Keratinocyte (primary cell): ENCODE data around the gene DOCK1. TPM values are rescaled to one million over a fixed set of nuclear protein-coding genes. Genes with fewer than 3 reads are reported as not detected.

Experiments
- DNase-seq: peaks from one replicate; pipeline ENCODE4 v3.0.0-alpha.2; 2011; ENCODE audit warnings: low read depth, missing footprints, low spot score
- FAIRE-seq: peaks from 2 replicates; lab custom pipeline; 2011; peaks lifted over from hg19 to GRCh38; lab: Jason Lieb, UNC
- H2AFZ ChIP-seq: 2 replicates; pipeline ENCODE4 v1.6.0; 2012; ENCODE audit warnings: low read length, control low read depth, inconsistent platforms; ENCODE audit not compliant: control insufficient read depth
- H3K27ac ChIP-seq: 2 replicates; pipeline ENCODE4 v1.5.1; 2011; ENCODE audit warnings: low read length; ENCODE audit not compliant: control insufficient read depth, insufficient read depth
- H3K27me3 ChIP-seq: 3 replicates; pipeline ENCODE4 v1.6.0; 2011; ENCODE audit warnings: low read length; ENCODE audit not compliant: control insufficient read depth, insufficient read depth; ENCODE audit errors: extremely low read depth
- H3K36me3 ChIP-seq, 2 experiments: 2 replicates in 1 of 2; 3 replicates in 1 of 2; pipeline ENCODE4 v1.5.1; 2011; ENCODE audit warnings: low read length in 2 of 2, mild to moderate bottlenecking in 1 of 2; ENCODE audit not compliant: control insufficient read depth in 2 of 2, insufficient read depth in 2 of 2; ENCODE audit errors: extremely low read depth in 1 of 2
- H3K4me1 ChIP-seq: 3 replicates; pipeline ENCODE4 v1.5.1; 2011; ENCODE audit warnings: low read length; ENCODE audit not compliant: control insufficient read depth, insufficient read depth; ENCODE audit errors: extremely low read depth
- H3K4me2 ChIP-seq: 3 replicates; pipeline ENCODE4 v1.6.0; 2011; ENCODE audit warnings: low read depth, low read length; ENCODE audit not compliant: control insufficient read depth, insufficient read depth; ENCODE audit errors: extremely low read depth
- H3K4me3 ChIP-seq, 3 experiments: fragments of 200-600 bp in 1 of 3; sonication (generic) in 1 of 3; 2 replicates in 2 of 3; 3 replicates in 1 of 3; pipeline ENCODE4 v1.5.1; 2011 to 2016; ENCODE audit warnings: low read length in 3 of 3, mild to moderate bottlenecking in 3 of 3, control low read depth in 2 of 3, inconsistent platforms in 1 of 3, low read depth in 1 of 3, mixed read lengths in 1 of 3, mixed run types in 1 of 3, moderate library complexity in 1 of 3; ENCODE audit not compliant: control insufficient read depth in 2 of 3, insufficient read depth in 2 of 3; ENCODE audit errors: extremely low read depth in 1 of 3
- H3K79me2 ChIP-seq: 2 replicates; pipeline ENCODE4 v1.6.0; 2012; ENCODE audit warnings: low read length; ENCODE audit not compliant: control insufficient read depth, insufficient read depth
- H3K9ac ChIP-seq: 3 replicates; pipeline ENCODE4 v1.6.0; 2011; ENCODE audit warnings: low read length; ENCODE audit not compliant: control insufficient read depth, insufficient read depth; ENCODE audit errors: extremely low read depth
- H3K9me1 ChIP-seq: 3 replicates; pipeline ENCODE4 v1.6.0; 2011; ENCODE audit warnings: low read length; ENCODE audit not compliant: control insufficient read depth, insufficient read depth; ENCODE audit errors: extremely low read depth
- H3K9me3 ChIP-seq: 2 replicates; pipeline ENCODE4 v1.5.1; 2012; ENCODE audit warnings: low read depth, low read length; ENCODE audit not compliant: control insufficient read depth
- H4K20me1 ChIP-seq: 3 replicates; pipeline ENCODE4 v1.6.0; 2011; ENCODE audit warnings: low read length; ENCODE audit not compliant: control insufficient read depth, insufficient read depth; ENCODE audit errors: extremely low read depth
- EZH2 ChIP-seq: IDR thresholded peaks from one replicate; pipeline ENCODE4 v1.6.1; 2012; ENCODE audit warnings: inconsistent platforms, mild to moderate bottlenecking, low read length, moderate library complexity
- dilution Hi-C: fragments of 300-500 bp; cut with MboI; formaldehyde crosslinking; loops from one replicate; pipeline ENCODE4 v1.7.0; 2020; ENCODE audit warnings: low sequenced_read_pairs; ENCODE audit not compliant: extremely low pct_ligation_motif_present
- polyA plus RNA-seq, 5 experiments: library from polyadenylated mRNA; depleted of rRNA in 3 of 5; stranded (reverse) in 3 of 5; stranded (forward) in 1 of 5; unstranded in 1 of 5; fragments of >200 nt; gene quantifications; 1 replicate in 1 of 5; 2 replicates in 3 of 5; 3 replicates in 1 of 5; pipeline versions ENCODE4 v1.2.1 to v1.2.3, GENCODE V29; 2011 to 2012; ENCODE audit warnings: missing spikeins in 2 of 5, low read depth in 1 of 5, low replicate concordance in 1 of 5
- TF ChIP-seq, protein P1 (sequence below), 3 experiments: IDR thresholded peaks in 1 of 3; conservative IDR thresholded peaks in 1 of 3; optimal IDR thresholded peaks in 1 of 3; 2 replicates in 2 of 3; 3 replicates in 1 of 3; pipeline versions ENCODE3 to v1.5.1; 2011; ENCODE audit warnings: low read length in 3 of 3, mild to moderate bottlenecking in 3 of 3, moderate library complexity in 2 of 3, control low read depth in 1 of 3, inconsistent platforms in 1 of 3; ENCODE audit not compliant: insufficient read depth in 2 of 3; ENCODE audit errors: extremely low read depth in 1 of 3

DOCK1 gene
- polyA plus RNA-seq, 1 donor (not counting 4 experiments of a cell fraction or from before 2014, with no cell fraction given), result 15.7 TPM

DNA sequence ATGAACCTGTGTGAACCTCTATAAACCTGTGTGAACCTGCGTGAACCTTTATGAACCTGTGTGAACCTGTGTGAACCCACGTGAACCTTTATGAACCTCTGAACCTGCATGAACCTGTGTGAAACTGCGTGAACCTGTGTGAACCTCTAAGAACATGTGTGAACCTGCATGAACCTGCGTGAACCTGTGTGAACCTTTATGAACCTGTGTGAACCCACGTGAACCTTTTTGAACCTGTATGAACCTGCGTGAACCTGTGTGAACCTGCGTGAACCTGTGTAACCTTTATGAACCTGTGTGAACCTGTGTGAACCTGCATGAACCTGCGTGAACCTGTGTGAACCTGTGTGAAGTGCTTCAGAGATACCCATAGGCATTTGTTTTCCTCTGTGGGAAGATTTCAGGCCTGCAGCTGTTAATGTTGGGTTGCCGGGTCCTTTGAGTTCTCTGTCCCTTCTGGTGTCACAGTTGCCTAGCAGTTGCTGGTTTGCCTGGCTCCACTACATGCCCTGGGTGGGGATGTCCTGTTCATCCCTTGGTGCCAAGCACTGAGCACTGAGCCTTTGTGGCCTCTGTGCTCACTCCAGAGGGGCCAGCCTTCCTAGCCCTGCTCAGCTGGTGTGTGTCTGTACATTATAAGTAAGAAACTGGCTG is 97.9 kb downstream of the DOCK1 start:
- no peaks in the 10 kb centered on the region for H3K4me1 ChIP-seq
- FAIRE-seq (peak; percentile 32), DNase-seq (no peak)
- H3K36me3 ChIP-seq, result peaks cover 24 to 27% of the 10 kb centered on the region in 2 experiments
- no peaks in the 10 kb centered on the region for H3K79me2 ChIP-seq
- H3K27ac ChIP-seq, result no peak overlapping the region
- no peak overlapping the region for H3K4me3 ChIP-seq
- no peaks in the 10 kb centered on the region for H3K9me3 ChIP-seq
- H3K27me3 ChIP-seq, result no peaks in the 10 kb centered on the region
- H3K4me2 ChIP-seq, result no peak overlapping the region
- TF ChIP-seq, protein P1, sequence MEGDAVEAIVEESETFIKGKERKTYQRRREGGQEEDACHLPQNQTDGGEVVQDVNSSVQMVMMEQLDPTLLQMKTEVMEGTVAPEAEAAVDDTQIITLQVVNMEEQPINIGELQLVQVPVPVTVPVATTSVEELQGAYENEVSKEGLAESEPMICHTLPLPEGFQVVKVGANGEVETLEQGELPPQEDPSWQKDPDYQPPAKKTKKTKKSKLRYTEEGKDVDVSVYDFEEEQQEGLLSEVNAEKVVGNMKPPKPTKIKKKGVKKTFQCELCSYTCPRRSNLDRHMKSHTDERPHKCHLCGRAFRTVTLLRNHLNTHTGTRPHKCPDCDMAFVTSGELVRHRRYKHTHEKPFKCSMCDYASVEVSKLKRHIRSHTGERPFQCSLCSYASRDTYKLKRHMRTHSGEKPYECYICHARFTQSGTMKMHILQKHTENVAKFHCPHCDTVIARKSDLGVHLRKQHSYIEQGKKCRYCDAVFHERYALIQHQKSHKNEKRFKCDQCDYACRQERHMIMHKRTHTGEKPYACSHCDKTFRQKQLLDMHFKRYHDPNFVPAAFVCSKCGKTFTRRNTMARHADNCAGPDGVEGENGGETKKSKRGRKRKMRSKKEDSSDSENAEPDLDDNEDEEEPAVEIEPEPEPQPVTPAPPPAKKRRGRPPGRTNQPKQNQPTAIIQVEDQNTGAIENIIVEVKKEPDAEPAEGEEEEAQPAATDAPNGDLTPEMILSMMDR (optimal IDR thresholded peaks at IDR 0.05 in 1 of 3, IDR thresholded peaks at IDR 0.05 in 1 of 3, conservative IDR thresholded peaks at IDR 0.05 in 1 of 3; ENCODE audit: extremely low read depth in 1 of 3, insufficient read depth in 2 of 3, low read length in 3 of 3), result no peak
- no peak for TF ChIP-seq EZH2
- no peak overlapping the region for H2AFZ ChIP-seq
- dilution Hi-C loops, result no loop called here
- no peaks in the 10 kb centered on the region for H4K20me1 ChIP-seq
- no peak overlapping the region for H3K9ac ChIP-seq
- H3K9me1 ChIP-seq, result no peaks in the 10 kb centered on the region

DNA sequence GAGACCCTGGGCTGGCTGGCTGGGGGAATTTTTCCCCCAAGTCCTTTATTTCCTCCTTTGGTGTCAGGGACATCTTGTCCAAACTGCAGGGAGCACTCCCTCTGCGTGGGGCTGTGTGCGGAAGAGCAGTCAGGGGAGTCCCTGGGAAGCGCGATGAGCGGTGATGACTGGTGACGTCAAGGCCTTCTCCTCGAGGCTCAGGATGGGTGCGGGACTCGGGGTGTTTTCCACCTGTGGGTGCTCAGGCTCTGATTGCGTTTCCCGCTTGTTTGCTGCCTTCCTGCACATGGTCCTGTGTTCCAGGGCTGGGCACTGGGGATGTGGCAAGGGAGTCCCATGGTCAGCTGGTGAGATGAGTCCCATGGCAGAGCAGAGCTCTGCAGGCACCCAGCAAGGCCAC is 101.2 kb downstream of the DOCK1 start:
- Histone ChIP-seq H3K4me2 (no peak overlapping the region), H3K27me3 (no peaks in the 10 kb centered on the region), H3K4me3 (no peak overlapping the region), H3K79me2 (no peaks in the 10 kb centered on the region), H2AFZ (no peak overlapping the region), H3K27ac (no peak overlapping the region), H4K20me1 (no peaks in the 10 kb centered on the region), H3K4me1 (no peaks in the 10 kb centered on the region), H3K36me3 (peaks cover 16 to 24% of the 10 kb centered on the region in 2 experiments), H3K9me1 (no peaks in the 10 kb centered on the region), H3K9ac (no peak overlapping the region), H3K9me3 (no peaks in the 10 kb centered on the region)
- dilution Hi-C loops, result no loop called here
- DNase-seq, result no peak
- no peak for FAIRE-seq
- TF ChIP-seq, protein P1 (optimal IDR thresholded peaks at IDR 0.05 in 1 of 3, IDR thresholded peaks at IDR 0.05 in 1 of 3, conservative IDR thresholded peaks at IDR 0.05 in 1 of 3; ENCODE audit: extremely low read depth in 1 of 3, insufficient read depth in 2 of 3, low read length in 3 of 3), result no peak
- no peak for TF ChIP-seq EZH2
